Measurements from ENCODE around the gene INIP.

DNA sequence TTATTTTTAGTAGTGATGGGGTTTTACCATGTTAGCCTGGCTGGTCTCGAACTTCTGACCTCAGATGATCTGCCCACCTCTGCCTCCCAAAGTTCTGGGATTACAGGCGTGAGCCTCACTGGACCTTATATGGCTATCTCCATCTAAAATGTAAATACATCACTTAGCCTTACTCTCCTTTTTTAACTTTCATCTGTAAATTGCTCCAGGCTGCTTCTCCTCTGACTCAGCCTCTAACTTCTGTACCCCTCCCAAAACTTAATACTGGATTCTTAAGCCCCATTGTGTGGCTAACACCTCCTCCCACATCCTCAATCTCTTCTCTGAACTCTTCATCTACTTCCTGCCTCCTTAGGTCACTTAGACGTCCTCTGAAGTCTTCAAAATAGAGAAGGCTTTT, 36.7 kb upstream of the INIP start:
- TF ChIP-seq, protein P1, sequence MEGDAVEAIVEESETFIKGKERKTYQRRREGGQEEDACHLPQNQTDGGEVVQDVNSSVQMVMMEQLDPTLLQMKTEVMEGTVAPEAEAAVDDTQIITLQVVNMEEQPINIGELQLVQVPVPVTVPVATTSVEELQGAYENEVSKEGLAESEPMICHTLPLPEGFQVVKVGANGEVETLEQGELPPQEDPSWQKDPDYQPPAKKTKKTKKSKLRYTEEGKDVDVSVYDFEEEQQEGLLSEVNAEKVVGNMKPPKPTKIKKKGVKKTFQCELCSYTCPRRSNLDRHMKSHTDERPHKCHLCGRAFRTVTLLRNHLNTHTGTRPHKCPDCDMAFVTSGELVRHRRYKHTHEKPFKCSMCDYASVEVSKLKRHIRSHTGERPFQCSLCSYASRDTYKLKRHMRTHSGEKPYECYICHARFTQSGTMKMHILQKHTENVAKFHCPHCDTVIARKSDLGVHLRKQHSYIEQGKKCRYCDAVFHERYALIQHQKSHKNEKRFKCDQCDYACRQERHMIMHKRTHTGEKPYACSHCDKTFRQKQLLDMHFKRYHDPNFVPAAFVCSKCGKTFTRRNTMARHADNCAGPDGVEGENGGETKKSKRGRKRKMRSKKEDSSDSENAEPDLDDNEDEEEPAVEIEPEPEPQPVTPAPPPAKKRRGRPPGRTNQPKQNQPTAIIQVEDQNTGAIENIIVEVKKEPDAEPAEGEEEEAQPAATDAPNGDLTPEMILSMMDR (IDR thresholded peaks at IDR 0.05 in 2 of 3, conservative IDR thresholded peaks at IDR 0.05 in 1 of 3; ENCODE audit: insufficient read depth in 2 of 3, low read depth in 1 of 3, low read length in 3 of 3) = no peak
- TF ChIP-seq GATA2 (CRISPR knock-in tag; IDR thresholded peaks at IDR 0.05) (no peak), ARID1B (IDR thresholded peaks at IDR 0.05) (no peak), RAD21 (CRISPR knock-in tag; conservative IDR thresholded peaks at IDR 0.05 in 1 of 2, IDR thresholded peaks at IDR 0.05 in 1 of 2) (no peak), MEF2A (IDR thresholded peaks at IDR 0.05; ENCODE audit: control insufficient read depth, low read depth, low read length) (no peak), CTCFL (IDR thresholded peaks at IDR 0.05; ENCODE audit: borderline replicate concordance, insufficient read depth, low read depth, low read length, poor library complexity, severe bottlenecking) (no peak), NR3C1 (CRISPR knock-in tag; IDR thresholded peaks at IDR 0.05) (no peak), SREBF2 (CRISPR knock-in tag; IDR thresholded peaks at IDR 0.05) (no peak), SAFB2 (IDR thresholded peaks at IDR 0.05; ENCODE audit: borderline replicate concordance, low read depth, low read length, severe bottlenecking) (no peak), MAFK (IDR thresholded peaks at IDR 0.05; ENCODE audit: low read length) (no peak), CHD1 (IDR thresholded peaks at IDR 0.05; ENCODE audit: low read length) (no peak)
